HG02623 (cell line): Measurements from ENCODE around the gene CAPNS1.

Experiments used
- ATAC-seq: cut with Tn5 transposase; IDR thresholded peaks from one replicate; pipeline ENCODE4 v1.9.1; 2021; ENCODE audit warnings: moderate library complexity; ENCODE audit not compliant: unreplicated experiment

Gene CAPNS1

GRCh38 chr19:36139473-36140303 is at the start of gene CAPNS1:
TSS of gene CAPNS1 (plus strand) at chr19:36140066. CDS start at chr19:36141012, 946 bp downstream.
- ATAC-seq: peak; percentile 77

DNA sequence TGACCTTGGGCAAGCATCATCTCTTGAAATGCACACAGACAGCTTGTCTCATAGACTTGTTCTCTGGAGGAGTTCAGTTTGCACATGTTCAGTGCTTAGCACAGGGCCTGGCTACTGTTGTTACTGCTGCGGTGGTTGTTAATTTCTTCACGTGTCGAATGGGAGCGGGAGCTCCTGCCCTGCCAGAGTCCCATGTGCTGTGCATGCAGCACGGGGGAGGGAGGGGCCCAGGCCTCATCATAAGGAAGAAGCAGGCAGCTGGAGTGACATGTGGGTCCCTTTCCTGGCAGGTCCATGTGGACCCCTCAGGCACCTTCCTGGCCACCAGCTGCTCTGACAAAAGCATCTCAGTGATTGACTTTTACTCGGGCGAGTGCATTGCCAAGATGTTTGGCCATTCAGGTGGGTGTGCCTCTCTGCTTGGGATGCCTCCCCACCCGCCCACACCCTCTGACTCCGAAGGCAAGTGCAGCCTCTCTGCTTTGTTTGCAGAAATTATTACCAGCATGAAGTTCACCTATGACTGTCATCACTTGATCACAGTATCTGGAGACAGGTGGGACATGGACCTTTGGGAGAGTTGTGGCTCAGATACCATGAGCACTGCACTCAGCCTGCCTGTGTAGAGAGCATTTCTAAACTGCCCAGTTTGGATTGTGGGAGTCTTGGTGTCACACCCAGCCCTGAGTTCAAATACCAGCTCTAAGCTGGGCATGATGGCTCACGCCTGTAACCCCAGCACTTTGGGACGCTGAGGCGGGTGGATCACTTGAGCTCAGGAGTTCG is 48.8 kb upstream of the CAPNS1 start:
- ATAC-seq: no peak

DNA sequence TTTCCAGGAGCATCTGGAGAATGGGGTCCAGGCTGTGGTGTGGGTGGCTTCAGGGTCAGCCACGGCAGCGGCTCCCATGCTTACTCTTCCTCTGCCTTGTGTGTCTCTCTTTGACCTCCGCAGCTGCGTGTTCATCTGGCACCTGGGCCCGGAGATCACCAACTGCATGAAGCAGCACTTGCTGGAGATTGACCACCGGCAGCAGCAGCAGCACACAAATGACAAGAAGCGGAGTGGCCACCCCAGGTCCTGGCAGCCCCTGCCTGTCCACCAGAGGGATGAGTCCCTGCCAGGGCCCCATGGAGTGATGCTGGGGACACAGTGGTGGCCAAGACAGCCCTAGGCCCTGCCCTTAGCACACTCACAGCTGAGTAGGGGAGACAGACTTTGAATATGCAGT is 47.3 kb upstream of the CAPNS1 start:
- ATAC-seq: no peak

DNA sequence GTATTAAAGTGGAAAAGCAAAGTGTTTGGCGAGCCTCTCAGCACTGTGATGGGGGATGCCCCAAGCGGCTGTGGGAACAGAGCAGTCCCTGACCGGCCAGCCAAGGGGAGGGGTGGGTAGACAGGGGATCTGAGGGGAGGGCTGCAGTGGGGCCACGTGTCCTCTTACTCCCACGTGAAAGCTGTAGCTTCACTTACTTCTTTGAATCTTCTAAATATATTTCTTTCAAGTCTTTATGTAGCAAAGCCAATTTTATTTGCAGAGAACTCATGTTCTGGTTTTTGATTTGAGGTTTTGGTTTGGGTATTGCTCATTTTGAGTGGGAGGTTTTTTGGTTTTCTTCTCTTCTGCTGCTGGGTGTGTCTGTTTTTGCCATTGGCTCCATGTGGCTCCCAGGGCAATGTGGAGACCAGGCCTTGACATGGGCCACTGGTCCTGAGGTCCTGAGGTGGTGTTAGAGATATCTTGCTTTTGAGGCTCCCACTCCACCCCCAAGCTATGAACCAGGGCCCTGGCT is 46.7 kb upstream of the CAPNS1 start:
- ATAC-seq: no peak

DNA sequence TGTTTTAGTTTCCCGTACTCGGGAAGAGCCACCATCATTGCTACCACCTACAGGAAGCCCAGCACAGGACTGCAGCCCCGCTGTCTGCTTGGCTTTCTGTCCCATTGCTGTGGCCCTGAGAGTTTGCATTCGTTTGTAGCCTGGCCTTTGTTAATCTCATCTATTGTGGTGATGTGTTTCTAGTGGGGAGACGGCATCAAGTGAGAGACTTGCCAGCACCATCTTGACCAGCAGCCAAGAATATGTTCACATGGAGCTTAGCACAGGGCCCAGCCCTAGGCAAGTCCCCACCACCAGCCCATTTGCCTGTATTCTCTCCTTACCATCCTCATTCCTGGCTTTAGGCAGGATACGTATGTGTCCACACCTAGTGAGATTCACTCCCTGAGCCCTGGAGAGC is 46.2 kb upstream of the CAPNS1 start:
- ATAC-seq: no peak

DNA sequence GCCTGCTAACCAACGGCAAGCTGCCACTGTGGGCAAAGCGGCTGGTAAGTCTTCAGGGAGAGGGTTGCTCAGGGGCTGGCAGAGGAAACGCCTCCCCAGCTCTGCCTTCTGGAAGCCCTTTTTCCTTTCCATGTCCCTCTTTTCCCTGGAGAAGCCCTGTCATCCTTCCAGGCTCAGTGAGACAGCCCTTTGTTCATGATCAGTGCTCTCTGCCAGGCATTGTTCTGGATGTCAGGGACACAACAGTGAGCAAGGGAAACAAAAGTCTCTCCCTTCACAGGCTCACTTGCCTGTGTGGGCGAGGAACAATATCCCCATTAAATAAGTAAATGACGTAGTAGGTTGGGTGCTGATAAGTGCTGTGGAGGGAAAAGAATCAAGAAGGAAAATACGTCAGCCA is 42.8 kb upstream of the CAPNS1 start:
- no peak for ATAC-seq

DNA sequence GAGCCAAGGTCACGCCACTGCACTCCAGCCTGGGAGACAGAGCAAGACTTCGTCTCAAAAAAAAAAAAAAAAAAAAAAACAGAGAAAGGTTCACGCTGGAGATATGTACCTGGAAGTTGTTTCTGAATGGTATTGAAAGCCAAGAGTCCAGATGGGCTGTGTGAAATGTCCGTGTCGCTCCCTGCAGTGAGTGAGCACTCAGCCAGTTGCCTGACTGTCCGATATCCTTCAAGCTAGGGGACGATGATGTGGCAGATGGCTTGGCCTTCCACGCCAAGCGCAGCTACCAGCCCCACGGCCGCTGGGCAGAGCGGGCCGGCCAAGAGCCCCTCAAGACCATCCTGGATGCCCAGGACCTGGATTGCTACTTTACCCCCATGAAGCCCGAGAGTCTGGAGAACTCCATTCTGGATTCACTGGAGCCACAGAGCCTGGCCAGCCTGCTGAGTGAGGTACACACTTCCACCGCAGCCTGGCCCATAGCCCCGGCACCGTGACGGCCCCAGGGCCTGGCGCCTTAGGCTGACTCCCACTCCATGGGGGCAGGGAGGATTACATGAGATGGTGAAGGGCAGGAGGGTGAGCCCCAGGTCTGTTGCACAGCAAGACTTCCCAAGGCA is 40.6 kb upstream of the CAPNS1 start:
- no peak for ATAC-seq

GRCh38 chr19:36100476-36100875 is 39.4 kb upstream of the CAPNS1 start:
- ATAC-seq: no peak

DNA sequence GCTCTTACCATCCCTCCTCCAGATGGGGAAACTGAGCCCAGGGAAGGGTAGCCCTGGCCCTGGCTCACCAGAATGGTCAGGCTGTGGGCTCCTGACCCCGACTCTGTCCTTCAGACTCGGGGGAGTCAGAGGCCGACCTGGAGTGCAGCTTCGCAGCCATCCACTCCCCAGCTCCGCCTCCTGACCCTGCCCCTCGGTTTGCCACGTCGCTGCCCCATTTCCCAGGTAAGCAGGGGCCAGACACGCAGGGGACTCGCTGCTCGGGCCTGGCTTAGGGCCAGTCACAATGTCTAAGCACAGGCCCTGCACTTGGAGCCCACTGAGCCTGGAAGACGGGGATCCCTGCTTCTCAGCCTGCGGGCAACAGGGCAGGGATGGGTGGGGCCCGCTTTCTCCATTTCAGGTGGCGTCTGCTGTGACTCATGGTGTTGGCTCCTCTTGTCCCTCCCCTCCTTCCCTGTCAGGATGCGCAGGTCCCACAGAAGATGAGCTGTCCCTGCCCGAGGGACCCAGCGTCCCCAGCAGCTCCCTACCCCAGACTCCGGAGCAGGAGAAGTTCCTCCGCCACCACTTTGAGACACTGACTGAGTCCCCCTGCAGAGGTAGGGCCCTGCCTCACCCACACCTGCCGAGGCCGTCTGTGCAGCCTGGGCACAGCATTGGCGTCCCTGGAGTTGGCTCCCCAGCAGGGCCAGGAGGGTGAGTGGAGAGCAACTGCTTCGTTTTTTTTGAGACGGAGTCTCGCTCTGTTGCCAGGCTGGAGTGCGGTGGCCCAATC is 38.1 kb upstream of the CAPNS1 start:
- no peak for ATAC-seq

DNA sequence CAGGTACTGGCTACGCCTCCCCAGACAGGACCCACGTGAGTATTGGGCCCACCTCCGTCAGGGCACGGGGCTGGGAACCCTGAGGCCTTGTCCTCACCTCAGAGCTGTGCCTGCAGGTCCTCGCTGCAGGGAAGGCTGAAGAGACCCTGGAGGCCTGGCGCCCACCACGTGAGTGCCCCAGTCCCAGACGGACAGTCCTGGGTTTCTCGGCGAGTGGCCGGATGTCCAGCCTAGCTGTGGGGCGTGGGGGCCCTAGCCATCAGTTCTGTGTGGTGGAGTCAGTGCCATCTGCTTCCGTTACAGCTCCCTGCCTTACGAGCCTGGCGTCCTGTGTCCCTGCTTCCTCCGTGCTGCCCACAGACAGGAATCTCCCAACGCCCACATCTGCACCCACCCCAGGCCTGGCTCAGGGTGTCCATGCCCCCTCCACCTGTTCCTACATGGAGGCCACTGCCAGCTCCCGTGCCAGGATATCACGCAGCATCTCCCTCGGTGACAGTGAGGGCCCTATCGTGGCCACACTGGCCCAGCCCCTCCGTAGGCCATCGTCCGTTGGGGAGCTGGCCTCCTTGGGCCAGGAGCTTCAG is 36.7 kb upstream of the CAPNS1 start:
- ATAC-seq: no peak

- ATAC-seq: no peak
Measured at GRCh38 chr19:36103842-36104552, 35.9 kb upstream of the CAPNS1 start.

GRCh38 chr19:36106441-36106840 is 33.4 kb upstream of the CAPNS1 start:
- no peak for ATAC-seq

DNA sequence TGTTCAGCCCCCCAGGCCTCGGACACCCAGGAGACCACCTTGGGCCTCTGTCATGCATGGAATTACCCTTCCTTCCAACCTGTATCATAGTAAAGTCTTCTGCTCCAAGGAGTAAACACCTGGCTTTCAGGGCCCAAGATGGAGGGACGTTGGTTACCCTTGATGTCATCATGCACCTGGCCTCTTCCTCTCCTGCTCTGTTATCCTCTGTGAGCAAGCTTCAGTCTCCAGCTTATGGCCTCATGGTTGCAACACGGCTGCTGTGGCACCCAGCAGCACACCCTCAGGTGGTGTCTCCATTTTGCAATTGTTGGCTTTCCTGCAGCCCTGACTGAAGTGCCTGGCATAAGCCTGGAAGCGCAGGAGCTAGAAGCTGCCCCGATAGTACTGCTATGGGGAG is 32.9 kb upstream of the CAPNS1 start:
- ATAC-seq: no peak

DNA sequence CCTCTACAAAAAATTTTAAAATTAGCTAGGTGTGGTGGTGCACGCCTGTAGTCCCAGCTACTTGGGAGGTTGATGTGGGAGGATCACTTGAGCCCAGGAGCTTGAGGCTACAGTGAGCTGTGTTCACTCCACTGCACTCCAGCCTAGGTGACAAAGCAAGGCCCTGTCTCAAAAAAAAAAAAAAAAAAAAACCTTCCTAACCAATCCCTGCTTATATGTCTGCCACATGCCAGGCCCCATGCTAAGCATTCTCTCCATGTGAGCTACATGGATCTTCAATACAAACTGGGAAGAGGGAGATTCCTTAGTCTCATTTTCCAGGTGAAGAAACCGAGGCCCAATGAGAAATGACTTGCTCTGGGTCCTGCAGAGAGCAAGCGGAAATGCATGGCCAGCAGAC is 31.2 kb upstream of the CAPNS1 start:
- ATAC-seq: no peak

GRCh38 chr19:36110487-36111199 is 29.2 kb upstream of the CAPNS1 start, which contains the start of gene OVOL3:
TSS of gene OVOL3 (plus strand) at chr19:36111143. CDS start at chr19:36111203, 60 bp downstream.
- no peak for ATAC-seq

DNA sequence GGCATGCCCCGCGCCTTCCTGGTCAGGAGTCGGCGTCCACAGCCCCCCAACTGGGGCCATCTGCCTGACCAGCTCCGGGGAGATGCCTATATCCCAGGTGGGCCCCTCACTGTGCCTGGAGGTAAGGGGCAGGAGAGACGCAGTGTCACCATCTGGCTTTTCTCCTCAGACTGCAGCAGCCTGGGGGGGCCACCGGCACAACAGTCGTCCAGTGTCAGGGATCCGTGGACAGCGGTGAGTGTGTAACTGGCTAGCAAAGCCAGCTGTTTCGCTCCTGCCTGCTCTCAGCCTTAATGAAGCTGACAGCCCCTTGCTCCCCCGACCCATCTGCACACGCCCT is 28.7 kb upstream of the CAPNS1 start:
- no peak for ATAC-seq

DNA sequence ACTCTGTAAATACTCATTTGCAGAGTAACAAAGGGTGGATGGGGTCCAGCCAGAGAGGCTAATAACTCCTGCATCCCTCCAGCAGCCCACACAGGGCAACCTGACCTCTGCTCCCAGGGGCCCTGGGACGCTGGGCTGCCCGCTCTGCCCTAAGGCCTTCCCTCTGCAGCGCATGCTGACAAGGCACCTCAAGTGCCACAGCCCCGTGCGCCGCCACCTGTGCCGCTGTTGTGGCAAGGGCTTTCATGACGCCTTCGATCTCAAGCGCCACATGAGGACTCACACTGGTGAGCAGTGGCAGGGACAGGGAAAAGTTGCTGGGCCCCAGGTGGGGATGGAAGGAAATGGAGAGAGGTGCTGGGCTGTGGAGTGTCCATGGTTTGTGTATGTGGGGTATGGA is 27.2 kb upstream of the CAPNS1 start:
- ATAC-seq: no peak

GRCh38 chr19:36113425-36113824 is 26.4 kb upstream of the CAPNS1 start:
- no peak for ATAC-seq
